ENCODE measurements around the gene AADAC. TPM values are rescaled to one million over a fixed set of nuclear protein-coding genes. Genes with fewer than 3 reads are reported as not detected.

The AADAC gene
- total RNA-seq, 4 donors from 2014 or later: not detected

DNA sequence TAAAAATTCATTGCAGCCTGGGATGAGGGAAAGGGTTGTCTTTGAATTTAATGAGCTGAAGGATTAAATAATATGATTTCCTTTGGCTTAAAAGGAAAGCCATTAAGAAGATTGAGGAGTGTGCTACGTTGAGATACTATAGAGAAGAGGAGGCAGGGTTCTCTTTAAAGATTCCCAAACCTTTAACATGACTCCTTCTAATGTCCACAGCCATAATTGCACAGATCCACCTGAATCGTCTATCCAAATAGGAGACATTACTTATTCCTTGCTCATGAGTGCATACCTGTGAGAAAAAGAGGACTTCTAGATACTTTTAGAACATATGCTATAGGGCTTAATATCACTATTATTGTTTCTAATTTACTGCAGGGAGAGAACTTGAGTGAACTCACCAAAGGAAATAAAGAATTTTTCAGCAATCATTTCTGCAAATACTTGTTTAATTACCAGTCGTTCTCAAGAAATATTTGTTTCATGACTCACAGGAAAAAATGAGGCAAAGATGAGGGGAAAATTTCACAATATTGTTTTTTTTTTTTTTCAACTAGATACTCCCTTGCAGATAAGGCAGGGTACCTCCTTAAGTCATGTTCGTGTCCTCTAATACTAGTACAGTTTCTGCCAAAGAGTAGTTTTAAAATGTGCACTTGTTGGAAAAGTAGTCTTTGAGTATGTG is 50.6 kb downstream of the AADAC start:
- no peaks in the 10 kb centered on the region for H3K27me3 ChIP-seq
- H3K9me3 ChIP-seq: no peaks in the 10 kb centered on the region
- no peaks in the 10 kb centered on the region for H3K36me3 ChIP-seq
- WGBS: 56% methylated on average over 4 of the region's 4 CpGs
- peaks cover 0 to 15% (median 0%) of the 10 kb centered on the region in 4 donors for H3K4me1 ChIP-seq
- H3K4me3 ChIP-seq: no peak overlapping the region
- intact Hi-C loops (cut with DNase I): no loop called here
- no peak overlapping the region for H3K27ac ChIP-seq (replicated peaks in 1 of 4)
- DNase-seq (ENCODE audit: extremely low spot score): no peak
- no peak for TF ChIP-seq POLR2AphosphoS5 (IDR thresholded peaks at IDR 0.05)

DNA sequence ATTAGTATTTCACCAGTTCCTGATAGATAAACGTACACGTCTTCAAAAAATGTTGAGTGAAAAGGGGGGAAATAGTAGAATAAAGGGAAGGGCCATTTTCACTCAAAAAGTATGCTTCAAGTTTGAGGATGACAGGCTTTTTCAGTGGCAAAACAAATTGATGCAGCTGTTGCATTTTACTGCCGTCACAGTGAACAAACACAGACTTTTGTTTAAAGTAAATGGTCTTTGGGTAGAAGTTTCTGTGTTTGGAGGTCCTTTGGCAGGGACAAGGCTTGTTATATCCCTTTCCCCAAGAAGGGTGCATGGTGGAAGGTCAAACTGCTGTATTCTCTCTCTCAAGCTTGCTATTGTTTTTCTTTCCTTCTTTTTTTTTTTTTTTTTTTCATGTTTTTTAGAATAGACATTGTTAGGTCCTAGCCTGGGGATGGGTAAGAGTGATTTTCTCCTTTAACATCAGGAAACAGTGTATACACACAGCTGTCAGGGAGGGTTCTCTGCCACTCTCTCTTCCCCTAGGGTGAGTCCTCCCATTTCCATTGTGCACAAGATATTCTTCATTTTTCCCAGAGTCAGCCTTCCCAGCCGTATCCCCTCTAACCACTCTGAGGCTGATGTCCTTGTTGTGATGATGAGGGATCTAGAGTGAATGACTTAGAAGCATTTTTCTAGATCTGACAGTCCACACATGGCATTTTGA is 52.9 kb downstream of the AADAC start:
- no peak overlapping the region for H3K27ac ChIP-seq (replicated peaks in 1 of 4)
- 68% methylated on average over 4 of the region's 4 CpGs for WGBS
- intact Hi-C loops (cut with DNase I): no loop called here

DNA sequence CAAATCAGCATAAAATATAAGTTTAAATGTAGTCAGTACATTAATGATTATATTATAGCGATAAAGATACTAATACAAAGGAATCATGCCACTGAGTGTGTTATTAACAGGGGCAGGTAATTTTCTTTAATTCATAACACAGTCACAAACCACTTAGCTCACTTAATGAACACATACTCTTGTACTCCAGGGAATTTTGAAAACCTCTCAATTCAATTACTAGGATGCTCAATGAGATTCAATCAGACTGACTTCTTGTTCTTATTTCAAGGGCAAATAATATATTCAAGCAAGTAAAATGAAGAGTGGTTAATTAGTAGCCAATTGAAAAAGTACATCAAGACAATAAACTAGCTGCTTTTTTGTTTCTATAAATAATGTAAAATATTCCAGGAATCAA is 53.8 kb downstream of the AADAC start:
- no peak for DNase-seq (ENCODE audit: extremely low spot score)
- Histone ChIP-seq H3K4me3 (no peak overlapping the region), H3K36me3 (no peaks in the 10 kb centered on the region), H3K27ac (replicated peaks in 1 of 4) (no peak overlapping the region), H3K4me1 (peaks cover 0 to 7% (median 0%) of the 10 kb centered on the region in 4 donors), H3K9me3 (no peaks in the 10 kb centered on the region), H3K27me3 (no peaks in the 10 kb centered on the region)
- TF ChIP-seq, protein P1, sequence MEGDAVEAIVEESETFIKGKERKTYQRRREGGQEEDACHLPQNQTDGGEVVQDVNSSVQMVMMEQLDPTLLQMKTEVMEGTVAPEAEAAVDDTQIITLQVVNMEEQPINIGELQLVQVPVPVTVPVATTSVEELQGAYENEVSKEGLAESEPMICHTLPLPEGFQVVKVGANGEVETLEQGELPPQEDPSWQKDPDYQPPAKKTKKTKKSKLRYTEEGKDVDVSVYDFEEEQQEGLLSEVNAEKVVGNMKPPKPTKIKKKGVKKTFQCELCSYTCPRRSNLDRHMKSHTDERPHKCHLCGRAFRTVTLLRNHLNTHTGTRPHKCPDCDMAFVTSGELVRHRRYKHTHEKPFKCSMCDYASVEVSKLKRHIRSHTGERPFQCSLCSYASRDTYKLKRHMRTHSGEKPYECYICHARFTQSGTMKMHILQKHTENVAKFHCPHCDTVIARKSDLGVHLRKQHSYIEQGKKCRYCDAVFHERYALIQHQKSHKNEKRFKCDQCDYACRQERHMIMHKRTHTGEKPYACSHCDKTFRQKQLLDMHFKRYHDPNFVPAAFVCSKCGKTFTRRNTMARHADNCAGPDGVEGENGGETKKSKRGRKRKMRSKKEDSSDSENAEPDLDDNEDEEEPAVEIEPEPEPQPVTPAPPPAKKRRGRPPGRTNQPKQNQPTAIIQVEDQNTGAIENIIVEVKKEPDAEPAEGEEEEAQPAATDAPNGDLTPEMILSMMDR (IDR thresholded peaks at IDR 0.05): no peak
- no peak for TF ChIP-seq EP300 (IDR thresholded peaks at IDR 0.05)
- TF ChIP-seq POLR2A (IDR thresholded peaks at IDR 0.05; ENCODE audit: low read depth): no peak
- no peak for TF ChIP-seq POLR2AphosphoS5 (IDR thresholded peaks at IDR 0.05)
- 95% methylated on average over 1 of the region's 1 CpG for WGBS
- intact Hi-C loops (cut with DNase I): no loop called here

More for the DNA sequence above, 52.9 kb downstream of the AADAC start:
- no peaks in the 10 kb centered on the region for H3K27me3 ChIP-seq
- no peak for DNase-seq (ENCODE audit: extremely low spot score)
- TF ChIP-seq POLR2AphosphoS5 (IDR thresholded peaks at IDR 0.05) (no peak), EP300 (IDR thresholded peaks at IDR 0.05) (no peak), POLR2A (IDR thresholded peaks at IDR 0.05; ENCODE audit: low read depth) (no peak)
- TF ChIP-seq, protein P1 (IDR thresholded peaks at IDR 0.05): no peak
- peaks cover 0 to 7% (median 0%) of the 10 kb centered on the region in 4 donors for H3K4me1 ChIP-seq
- H3K36me3 ChIP-seq: no peaks in the 10 kb centered on the region
- no peak overlapping the region for H3K4me3 ChIP-seq
- no peaks in the 10 kb centered on the region for H3K9me3 ChIP-seq

DNA sequence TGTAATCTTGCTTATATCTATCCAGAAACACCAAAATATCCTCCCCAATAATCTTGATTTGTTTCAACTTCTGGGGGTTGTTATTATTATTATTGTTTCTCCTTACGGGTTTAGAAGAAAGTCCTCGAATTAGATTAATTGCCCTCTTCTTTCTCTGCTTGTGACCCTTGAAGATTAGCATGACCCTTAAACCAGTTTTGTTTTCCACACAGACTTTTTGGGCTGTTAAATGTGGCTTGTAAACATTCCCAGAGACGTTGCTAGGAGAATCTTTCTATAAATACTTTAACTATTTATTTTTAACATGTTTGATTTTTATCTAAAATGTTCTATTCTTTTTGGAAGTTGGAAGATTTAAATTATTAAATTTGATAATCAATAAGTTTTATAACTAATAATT is 55.3 kb downstream of the AADAC start:
- Histone ChIP-seq H3K9me3 (no peaks in the 10 kb centered on the region), H3K36me3 (no peaks in the 10 kb centered on the region), H3K4me1 (peaks cover 0 to 7% (median 0%) of the 10 kb centered on the region in 4 donors), H3K27ac (replicated peaks in 1 of 4) (no peak overlapping the region), H3K27me3 (no peaks in the 10 kb centered on the region), H3K4me3 (no peak overlapping the region)
- 46% methylated on average over 3 of the region's 3 CpGs for WGBS
- TF ChIP-seq, protein P1 (IDR thresholded peaks at IDR 0.05): no peak
- TF ChIP-seq EP300 (IDR thresholded peaks at IDR 0.05) (no peak), POLR2A (IDR thresholded peaks at IDR 0.05; ENCODE audit: low read depth) (no peak), POLR2AphosphoS5 (IDR thresholded peaks at IDR 0.05) (no peak)
- no peak for DNase-seq (ENCODE audit: extremely low spot score)
- intact Hi-C loops (cut with DNase I): no loop called here

DNA sequence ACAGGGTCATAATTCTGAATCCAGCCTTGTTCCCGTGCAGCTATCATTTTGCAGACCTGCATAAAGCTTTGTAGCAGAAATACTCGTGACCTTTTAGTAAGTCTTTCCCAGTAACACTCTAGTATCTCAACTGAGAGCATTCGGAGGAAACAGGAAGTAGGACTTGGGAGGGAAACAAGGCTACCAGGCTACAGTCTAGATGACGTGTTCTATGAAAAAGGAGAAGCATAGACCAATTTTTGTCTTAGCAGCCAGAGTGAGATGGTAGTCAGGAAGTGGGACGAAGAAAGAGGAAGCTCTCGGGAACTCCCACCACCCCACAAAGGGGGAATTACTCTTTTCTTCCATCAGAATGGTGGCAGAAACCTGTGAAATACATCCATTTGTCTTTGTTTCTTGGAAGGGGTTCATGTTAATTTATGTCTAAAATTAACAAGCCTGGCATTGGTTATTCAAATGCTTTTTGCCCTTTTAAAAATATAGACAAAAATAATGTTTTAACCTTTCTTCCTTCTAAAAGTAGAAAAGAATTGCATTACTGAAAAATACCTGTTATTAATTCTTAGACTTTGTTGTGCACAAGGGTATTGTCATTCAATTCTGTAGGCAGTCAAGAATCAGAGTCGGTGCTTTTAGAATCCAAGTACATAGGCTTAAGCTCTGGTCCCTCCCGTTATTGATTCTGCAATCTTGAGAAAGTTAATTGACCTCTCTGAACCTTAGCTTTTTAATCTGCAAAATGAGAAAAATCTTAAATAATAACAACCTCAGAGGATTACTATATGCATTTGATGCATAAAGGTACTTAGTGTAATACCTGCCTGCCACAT is 57.9 kb downstream of the AADAC start:
- no peak overlapping the region for H3K27ac ChIP-seq (replicated peaks in 1 of 4)
- no peaks in the 10 kb centered on the region for H3K27me3 ChIP-seq
- DNase-seq (ENCODE audit: extremely low spot score): no peak
- no peak overlapping the region for H3K4me3 ChIP-seq
- TF ChIP-seq POLR2AphosphoS5 (IDR thresholded peaks at IDR 0.05) (no peak), POLR2A (IDR thresholded peaks at IDR 0.05; ENCODE audit: low read depth) (no peak), EP300 (IDR thresholded peaks at IDR 0.05) (no peak)
- TF ChIP-seq, protein P1 (IDR thresholded peaks at IDR 0.05): no peak
- H3K4me1 ChIP-seq: no peaks in the 10 kb centered on the region
- no peaks in the 10 kb centered on the region for H3K36me3 ChIP-seq
- no peaks in the 10 kb centered on the region for H3K9me3 ChIP-seq
- intact Hi-C loops (cut with DNase I): no loop called here
- 70% methylated on average over 8 of the region's 8 CpGs for WGBS
